IgD-negative memory B cell (primary cell): Measurements from ENCODE around the gene RREB1. TPM values are rescaled to one million over a fixed set of nuclear protein-coding genes. Genes with fewer than 3 reads are reported as not detected.

Experiments
- H3K27ac Mint-ChIP-seq, 3 donors: one replicate each; pipeline ENCODE4 v1.8.0; 2020 to 2022; ENCODE audit warnings: mild to moderate bottlenecking in 3 of 3, mixed read lengths in 3 of 3, moderate library complexity in 1 of 3
- H3K27me3 Mint-ChIP-seq: one replicate; pipeline ENCODE4 v1.8.0; 2021; ENCODE audit warnings: mixed read lengths
- H3K36me3 Mint-ChIP-seq: one replicate; pipeline ENCODE4 v1.8.0; 2020; ENCODE audit warnings: mild to moderate bottlenecking, mixed read lengths
- H3K4me1 Mint-ChIP-seq, 3 donors: one replicate each; pipeline ENCODE4 v1.8.0; 2020 to 2022; ENCODE audit warnings: mixed read lengths in 3 of 3, mild to moderate bottlenecking in 1 of 3
- H3K4me3 Mint-ChIP-seq, 4 donors: one replicate each; pipeline ENCODE4 v1.8.0; 2020 to 2022; ENCODE audit warnings: mild to moderate bottlenecking in 4 of 4, mixed read lengths in 4 of 4, moderate library complexity in 3 of 4
- H3K9me3 Mint-ChIP-seq, 3 donors: one replicate each; pipeline ENCODE4 v1.8.0; 2020 to 2021; ENCODE audit warnings: mixed read lengths in 3 of 3, mild to moderate bottlenecking in 1 of 3
- polyA plus RNA-seq: library from polyadenylated mRNA; unstranded; fragments of 300-500 nt; fragmentation: Illumina TruSeq; gene quantifications from one replicate; pipeline ENCODE4 v1.2.3, GENCODE V29; 2021

Gene RREB1
- polyA plus RNA-seq, 1 donor from 2014 or later, result 6.1 TPM

GRCh38 chr6:7166410-7167293 lies 58.9 kb downstream of the RREB1 start:
- Mint-ChIP-seq H3K27me3 (no peaks in the 10 kb centered on the region), H3K27ac (peak overlapping the region in 2 of 3 donors; percentile 51 to 63), H3K4me1 (peaks cover 48 to 62% (median 58%) of the 10 kb centered on the region in 3 donors), H3K4me3 (peak overlapping the region in 2 of 4 donors; percentile 33 to 60), H3K9me3 (no peaks in the 10 kb centered on the region), H3K36me3 (peaks cover 2% of the 10 kb centered on the region)

GRCh38 chr6:7169296-7169721 lies 61.5 kb downstream of the RREB1 start:
- peaks cover 2% of the 10 kb centered on the region for H3K36me3 Mint-ChIP-seq
- no peaks in the 10 kb centered on the region for H3K9me3 Mint-ChIP-seq
- peaks cover 51 to 65% (median 53%) of the 10 kb centered on the region in 3 donors for H3K4me1 Mint-ChIP-seq
- peak overlapping the region in 1 of 3 donors; percentile 86 for H3K27ac Mint-ChIP-seq
- peak overlapping the region in 2 of 4 donors; percentile 52 to 76 for H3K4me3 Mint-ChIP-seq
- no peaks in the 10 kb centered on the region for H3K27me3 Mint-ChIP-seq

- Mint-ChIP-seq H3K27ac (peak overlapping the region in 2 of 3 donors; percentile 3 to 86), H3K36me3 (peaks cover 2% of the 10 kb centered on the region), H3K4me3 (peak overlapping the region in 1 of 4 donors; percentile 76), H3K9me3 (no peaks in the 10 kb centered on the region), H3K4me1 (peaks cover 48 to 60% (median 52%) of the 10 kb centered on the region in 3 donors), H3K27me3 (no peaks in the 10 kb centered on the region)
Observed at GRCh38 chr6:7170117-7170732, 62.5 kb downstream of the RREB1 start.

GRCh38 chr6:7171119-7171518 lies 63.4 kb downstream of the RREB1 start:
- peaks cover 42 to 53% (median 50%) of the 10 kb centered on the region in 3 donors for H3K4me1 Mint-ChIP-seq
- no peaks in the 10 kb centered on the region for H3K9me3 Mint-ChIP-seq
- H3K27ac Mint-ChIP-seq, result peak overlapping the region in 2 of 3 donors; percentile 41 to 44
- no peaks in the 10 kb centered on the region for H3K27me3 Mint-ChIP-seq
- H3K4me3 Mint-ChIP-seq, result peak overlapping the region in 2 of 4 donors; percentile 43 to 67
- peaks cover 2% of the 10 kb centered on the region for H3K36me3 Mint-ChIP-seq

GRCh38 chr6:7171733-7172132 lies 64.0 kb downstream of the RREB1 start:
- H3K4me3 Mint-ChIP-seq, result peak overlapping the region in 1 of 4 donors; percentile 11
- no peaks in the 10 kb centered on the region for H3K9me3 Mint-ChIP-seq
- H3K27me3 Mint-ChIP-seq, result no peaks in the 10 kb centered on the region
- H3K27ac Mint-ChIP-seq, result peak overlapping the region in 2 of 3 donors; percentile 0 to 39
- H3K36me3 Mint-ChIP-seq, result peaks cover 2% of the 10 kb centered on the region
- H3K4me1 Mint-ChIP-seq, result peaks cover 38 to 51% (median 48%) of the 10 kb centered on the region in 3 donors

- Mint-ChIP-seq H3K36me3 (peaks cover 2% of the 10 kb centered on the region), H3K4me3 (no peak overlapping the region), H3K9me3 (no peaks in the 10 kb centered on the region), H3K27me3 (no peaks in the 10 kb centered on the region), H3K27ac (no peak overlapping the region), H3K4me1 (peaks cover 36 to 47% (median 44%) of the 10 kb centered on the region in 3 donors)
Observed at GRCh38 chr6:7172649-7173048, 64.9 kb downstream of the RREB1 start.

- H3K9me3 Mint-ChIP-seq, result no peaks in the 10 kb centered on the region
- H3K4me3 Mint-ChIP-seq, result no peak overlapping the region
- peaks cover 2% of the 10 kb centered on the region for H3K36me3 Mint-ChIP-seq
- H3K4me1 Mint-ChIP-seq, result peaks cover 32 to 43% (median 35%) of the 10 kb centered on the region in 3 donors
- peak overlapping the region in 1 of 3 donors; percentile 46 for H3K27ac Mint-ChIP-seq
- no peaks in the 10 kb centered on the region for H3K27me3 Mint-ChIP-seq
Observed at GRCh38 chr6:7173843-7174503, 66.2 kb downstream of the RREB1 start.

- Mint-ChIP-seq H3K4me1 (peaks cover 20 to 31% (median 24%) of the 10 kb centered on the region in 3 donors), H3K27me3 (no peaks in the 10 kb centered on the region), H3K4me3 (no peak overlapping the region), H3K27ac (no peak overlapping the region), H3K36me3 (peaks cover 6% of the 10 kb centered on the region), H3K9me3 (no peaks in the 10 kb centered on the region)
Observed at GRCh38 chr6:7175462-7175861, 67.7 kb downstream of the RREB1 start.

GRCh38 chr6:7176208-7176607 lies 68.4 kb downstream of the RREB1 start:
- H3K4me3 Mint-ChIP-seq, result no peak overlapping the region
- no peaks in the 10 kb centered on the region for H3K27me3 Mint-ChIP-seq
- H3K36me3 Mint-ChIP-seq, result peaks cover 6% of the 10 kb centered on the region
- peaks cover 17 to 24% (median 18%) of the 10 kb centered on the region in 3 donors for H3K4me1 Mint-ChIP-seq
- H3K9me3 Mint-ChIP-seq, result no peaks in the 10 kb centered on the region
- no peak overlapping the region for H3K27ac Mint-ChIP-seq

- H3K4me3 Mint-ChIP-seq, result no peak overlapping the region
- no peaks in the 10 kb centered on the region for H3K27me3 Mint-ChIP-seq
- peak overlapping the region in 1 of 3 donors; percentile 33 for H3K27ac Mint-ChIP-seq
- H3K9me3 Mint-ChIP-seq, result no peaks in the 10 kb centered on the region
- peaks cover 3% of the 10 kb centered on the region for H3K36me3 Mint-ChIP-seq
- H3K4me1 Mint-ChIP-seq, result peaks cover 8 to 20% (median 13%) of the 10 kb centered on the region in 3 donors
Observed at GRCh38 chr6:7178280-7178679, 70.5 kb downstream of the RREB1 start.

- Mint-ChIP-seq H3K4me3 (no peak overlapping the region), H3K27ac (no peak overlapping the region), H3K9me3 (no peaks in the 10 kb centered on the region), H3K4me1 (peaks cover 5 to 11% (median 5%) of the 10 kb centered on the region in 3 donors), H3K36me3 (peaks cover 5% of the 10 kb centered on the region), H3K27me3 (no peaks in the 10 kb centered on the region)
Observed at GRCh38 chr6:7180751-7181150, 73.0 kb downstream of the RREB1 start.

GRCh38 chr6:7183707-7184106 lies 75.9 kb downstream of the RREB1 start:
- no peak overlapping the region for H3K4me3 Mint-ChIP-seq
- no peaks in the 10 kb centered on the region for H3K27me3 Mint-ChIP-seq
- H3K4me1 Mint-ChIP-seq, result peaks cover 7 to 12% (median 8%) of the 10 kb centered on the region in 3 donors
- no peak overlapping the region for H3K27ac Mint-ChIP-seq
- no peaks in the 10 kb centered on the region for H3K9me3 Mint-ChIP-seq
- peaks cover 8% of the 10 kb centered on the region for H3K36me3 Mint-ChIP-seq

GRCh38 chr6:7184502-7184901 lies 76.7 kb downstream of the RREB1 start:
- Mint-ChIP-seq H3K27ac (peak overlapping the region in 1 of 3 donors; percentile 76), H3K9me3 (no peaks in the 10 kb centered on the region), H3K36me3 (peaks cover 8% of the 10 kb centered on the region)

GRCh38 chr6:7185561-7185960 lies 77.8 kb downstream of the RREB1 start:
- H3K27me3 Mint-ChIP-seq, result no peaks in the 10 kb centered on the region
- no peak overlapping the region for H3K4me3 Mint-ChIP-seq
- peak overlapping the region in 1 of 3 donors; percentile 54 for H3K27ac Mint-ChIP-seq
- H3K9me3 Mint-ChIP-seq, result no peaks in the 10 kb centered on the region
- peaks cover 9 to 18% (median 12%) of the 10 kb centered on the region in 3 donors for H3K4me1 Mint-ChIP-seq
- peaks cover 5% of the 10 kb centered on the region for H3K36me3 Mint-ChIP-seq

More at GRCh38 chr6:7184502-7184901, 76.7 kb downstream of the RREB1 start:
- Mint-ChIP-seq H3K4me1 (peaks cover 9 to 19% (median 12%) of the 10 kb centered on the region in 3 donors), H3K4me3 (no peak overlapping the region), H3K27me3 (no peaks in the 10 kb centered on the region)
